Left cardiac atrium (tissue), 4 donors: ENCODE data around the gene JMJD4. TPM values are rescaled to one million over a fixed set of nuclear protein-coding genes. Genes with fewer than 3 reads are reported as not detected.

Experiments
- ATAC-seq, 2 donors: fragments of 200-7000 bp; cut with Tn5 transposase; one replicate each; pipeline ENCODE4 v1.9.1; 2020; ENCODE audit warnings: mild to moderate bottlenecking in 2 of 2, moderate library complexity in 2 of 2
- DNase-seq: peaks from one replicate; pipeline ENCODE4 v3.0.0-alpha.2; 2020
- intact Hi-C, 2 donors: fragments of 100-400 bp; cut with DNase I; formaldehyde crosslinking; loops; one replicate each; pipeline versions ENCODE4 v1.14.1 to v1.15.1; 2022 to 2023
- long read RNA-seq: library from polyadenylated mRNA; unstranded; transcript quantifications from one replicate; pipeline ENCODE4 v2.0.0, GENCODE V29; 2021
- total RNA-seq, 2 donors: library from RNA; stranded (reverse); fragmentation: NEBNext Ultra II Directional; extraction: Animal tissue kit (Norgen Biotek cat#: 25700); gene quantifications; one replicate each; pipeline ENCODE4 v1.2.1, GENCODE V29; 2021
- donor health status: DM: no; HTN: yes; CAD: no.
- donor health status: DM: no; HTN: yes; CAD: no; lungs with severe emphysema.
- donor health status: DM: yes; HTN: yes; CAD: no.
- donor health status: Dilated cardiomyopathy.

Gene JMJD4, protein sequence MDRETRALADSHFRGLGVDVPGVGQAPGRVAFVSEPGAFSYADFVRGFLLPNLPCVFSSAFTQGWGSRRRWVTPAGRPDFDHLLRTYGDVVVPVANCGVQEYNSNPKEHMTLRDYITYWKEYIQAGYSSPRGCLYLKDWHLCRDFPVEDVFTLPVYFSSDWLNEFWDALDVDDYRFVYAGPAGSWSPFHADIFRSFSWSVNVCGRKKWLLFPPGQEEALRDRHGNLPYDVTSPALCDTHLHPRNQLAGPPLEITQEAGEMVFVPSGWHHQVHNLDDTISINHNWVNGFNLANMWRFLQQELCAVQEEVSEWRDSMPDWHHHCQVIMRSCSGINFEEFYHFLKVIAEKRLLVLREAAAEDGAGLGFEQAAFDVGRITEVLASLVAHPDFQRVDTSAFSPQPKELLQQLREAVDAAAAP
- total RNA-seq, result 10 to 100 TPM in 1 of 2 donors, 1 to 10 TPM in 1; 9.7 to 14.1 TPM
- long read RNA-seq, transcript JMJD4-201 (6 exons, 2,595 nt), result major isoform, 8 of 20 reads
- long read RNA-seq, partial matches to known transcripts, result 2 of 20 reads
- long read RNA-seq, other reads (novel, unspliced or antisense), result 9 of 20 reads

DNA sequence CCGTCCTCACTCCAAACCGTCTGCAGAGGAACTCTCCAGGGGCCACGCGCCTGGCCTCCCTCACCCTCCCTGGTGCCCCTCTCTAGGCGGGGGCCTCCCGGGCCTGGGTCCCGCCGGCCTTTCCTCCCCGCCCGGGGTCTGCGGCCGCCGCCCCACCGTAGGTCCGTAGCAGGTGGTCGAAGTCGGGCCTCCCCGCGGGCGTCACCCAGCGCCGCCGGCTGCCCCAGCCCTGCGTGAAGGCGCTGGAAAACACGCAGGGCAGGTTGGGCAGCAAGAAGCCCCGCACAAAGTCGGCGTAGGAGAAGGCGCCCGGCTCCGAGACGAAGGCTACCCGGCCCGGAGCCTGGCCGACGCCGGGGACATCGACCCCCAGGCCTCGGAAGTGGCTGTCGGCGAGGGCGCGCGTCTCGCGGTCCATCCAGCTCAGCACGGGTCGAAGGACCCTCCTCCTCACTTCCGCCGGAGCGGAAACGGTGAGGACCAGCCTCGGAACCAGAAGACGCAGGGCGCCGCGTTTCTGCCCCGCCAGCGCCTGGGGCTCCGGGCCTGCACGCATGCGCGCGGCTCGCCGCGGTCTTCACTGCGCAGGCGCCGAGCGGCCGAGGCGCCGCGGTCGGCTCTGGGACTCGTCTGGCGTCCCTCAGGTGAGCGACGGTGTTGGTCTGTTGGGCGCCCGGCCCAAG lies at the start of gene JMJD4, which contains the start of gene SNAP47:
TSS of gene JMJD4 (minus strand) at position 447 of the 683 bp plus-strand sequence. CDS start at position 418, 29 bp downstream.
TSS of gene SNAP47 (plus strand) at position 580 of the 683 bp plus-strand sequence. CDS start 12,302 bp downstream, outside the sequence.
- ATAC-seq (peak; percentile 95 to 96), DNase-seq (peak; percentile 94)
- intact Hi-C loops, result no loop called here

DNA sequence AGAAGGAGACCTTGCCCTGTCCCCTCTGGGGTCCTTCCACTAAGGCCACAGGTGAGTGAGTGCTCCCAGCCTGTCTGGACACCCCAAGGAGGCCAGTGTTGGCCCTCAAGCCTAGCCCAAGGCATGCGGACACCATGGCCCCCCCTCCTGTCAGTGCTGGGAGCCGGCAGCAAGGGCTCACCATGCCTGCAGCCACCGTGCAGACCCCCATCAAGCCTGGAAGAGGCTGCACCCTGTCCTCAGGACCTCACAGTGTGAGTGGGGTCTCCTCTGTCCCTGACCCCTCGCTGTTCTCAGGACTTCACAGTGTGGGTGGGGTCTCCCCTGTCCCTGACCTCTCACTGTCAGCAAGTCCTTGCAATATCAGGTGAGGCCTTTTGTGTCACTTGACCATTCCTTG lies 47.1 kb upstream of the JMJD4 start:
- intact Hi-C loops, result no loop called here

DNA sequence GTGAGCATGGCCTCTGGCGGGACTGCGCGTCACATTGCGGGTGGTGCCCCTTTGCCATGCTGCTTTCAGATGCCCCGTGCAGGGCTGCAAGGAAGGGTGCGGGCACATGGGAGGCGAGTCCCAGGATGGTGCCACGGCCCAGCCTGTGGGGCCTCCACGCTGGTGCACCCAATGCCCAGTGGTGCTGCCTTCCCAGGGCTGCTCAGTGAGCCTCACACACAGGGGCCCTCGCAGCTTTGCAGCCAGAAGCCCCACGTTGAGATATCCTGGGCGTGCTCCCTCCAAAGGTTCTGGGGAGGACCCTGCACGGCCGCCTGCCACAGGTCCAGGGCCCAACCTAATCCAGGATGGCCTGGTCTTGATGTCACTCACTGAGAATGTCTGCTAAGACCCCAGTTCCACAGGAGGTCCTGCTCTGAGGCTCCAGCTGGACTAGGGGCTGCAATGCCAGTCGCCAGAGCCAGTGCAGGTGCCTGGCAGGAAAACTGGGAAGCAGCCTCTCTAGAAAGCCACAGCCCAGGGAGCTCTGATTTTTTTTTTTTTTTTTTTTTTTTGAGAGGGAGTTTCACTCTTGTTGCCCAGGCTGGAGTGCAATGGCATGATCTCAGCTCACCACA lies 46.3 kb upstream of the JMJD4 start:
- DNase-seq (no peak), ATAC-seq (no peak)
- intact Hi-C loops, result no loop called here

More for the DNA sequence above, 47.1 kb upstream of the JMJD4 start:
- no peak for DNase-seq
- ATAC-seq, result no peak

DNA sequence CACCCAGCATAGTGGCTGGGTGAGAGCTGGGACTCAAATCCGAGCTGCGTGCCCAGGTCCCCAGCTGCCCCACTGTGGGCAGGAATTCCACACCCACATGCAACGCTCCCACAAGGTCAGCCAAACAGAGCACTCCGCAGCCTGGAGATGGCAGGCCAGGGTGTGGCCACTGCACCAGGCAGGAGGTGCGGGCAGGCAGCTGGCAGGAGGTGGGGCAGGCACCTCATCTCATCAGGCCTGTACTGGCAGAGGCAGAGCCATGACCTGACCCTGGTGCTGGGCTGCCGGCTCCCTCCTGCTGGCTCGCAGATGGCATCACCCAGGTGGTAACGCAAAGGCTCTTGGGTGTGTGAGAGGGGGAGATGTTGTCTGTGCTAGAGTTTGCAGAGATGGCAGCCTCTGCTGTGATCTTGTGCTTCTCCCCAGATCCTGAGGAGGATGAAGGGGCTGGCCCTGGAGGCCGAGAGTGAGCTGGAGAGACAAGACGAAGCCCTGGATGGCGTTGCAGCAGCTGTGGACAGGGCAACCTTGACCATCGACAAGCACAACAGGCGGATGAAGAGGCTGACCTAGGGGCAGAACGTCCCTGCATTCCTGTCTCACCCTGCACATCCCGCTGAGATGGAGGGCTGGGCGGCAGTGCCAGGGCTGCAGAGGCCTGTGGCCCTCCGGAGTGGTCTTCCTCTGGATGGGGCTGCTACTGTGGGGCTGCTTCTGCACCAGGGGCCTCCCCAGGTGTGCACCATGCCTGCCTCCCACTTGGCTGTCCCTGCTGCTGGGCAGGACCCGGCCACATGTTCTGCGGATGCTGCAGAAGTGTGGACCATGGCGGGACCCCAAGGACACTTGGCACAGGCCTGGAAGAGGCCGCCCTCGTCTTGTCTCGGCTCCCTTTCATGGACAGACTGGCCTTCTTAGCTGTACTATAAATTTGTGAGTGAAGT lies 45.3 kb upstream of the JMJD4 start:
- intact Hi-C loops, result no loop called here
- ATAC-seq, result peak in 1 of 2 donors; percentile 10
- DNase-seq, result no peak

DNA sequence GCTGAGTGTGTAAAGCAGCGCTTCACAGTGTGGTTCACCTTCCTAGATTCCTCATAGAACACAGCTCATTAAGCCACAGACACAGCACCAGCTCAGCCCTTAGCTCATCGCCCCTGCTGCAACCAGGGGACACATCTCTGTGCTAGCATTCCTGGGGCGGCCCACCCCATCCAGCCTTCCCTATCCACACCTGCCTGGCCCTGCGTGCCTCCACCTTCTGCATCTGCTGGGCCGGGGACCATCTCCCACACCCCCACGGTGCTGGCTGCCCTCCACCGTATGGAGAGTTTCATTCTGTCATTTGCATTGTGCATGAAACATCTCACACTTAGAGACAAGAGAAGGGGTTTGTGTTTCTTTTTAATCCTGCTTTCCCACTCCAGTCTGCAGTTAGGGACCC lies 44.6 kb upstream of the JMJD4 start:
- intact Hi-C loops, result no loop called here
- DNase-seq, result no peak
- ATAC-seq, result no peak

DNA sequence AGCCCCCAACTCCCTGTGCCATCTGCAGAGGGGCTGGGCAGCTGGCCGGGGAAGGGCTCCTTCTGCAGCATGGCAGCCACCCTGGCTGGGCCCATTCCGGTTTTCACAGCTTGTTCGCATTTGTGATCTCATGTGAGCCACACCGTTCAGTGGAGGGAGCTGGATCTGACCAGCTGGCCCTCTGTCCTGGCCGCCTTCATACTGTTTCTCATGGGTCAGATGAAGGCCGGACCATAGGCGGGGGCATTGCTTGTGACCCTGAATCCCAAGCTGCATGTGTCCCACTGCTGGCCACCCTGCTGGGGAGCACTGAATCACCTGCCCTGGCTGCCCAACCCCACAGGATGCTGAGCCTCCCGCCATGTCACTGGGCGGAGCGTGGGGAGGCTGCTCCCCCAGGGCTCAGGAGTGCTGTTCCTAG lies 43.9 kb upstream of the JMJD4 start:
- ATAC-seq (peak in 1 of 2 donors; percentile 4), DNase-seq (no peak)
- intact Hi-C loops, result no loop called here

DNA sequence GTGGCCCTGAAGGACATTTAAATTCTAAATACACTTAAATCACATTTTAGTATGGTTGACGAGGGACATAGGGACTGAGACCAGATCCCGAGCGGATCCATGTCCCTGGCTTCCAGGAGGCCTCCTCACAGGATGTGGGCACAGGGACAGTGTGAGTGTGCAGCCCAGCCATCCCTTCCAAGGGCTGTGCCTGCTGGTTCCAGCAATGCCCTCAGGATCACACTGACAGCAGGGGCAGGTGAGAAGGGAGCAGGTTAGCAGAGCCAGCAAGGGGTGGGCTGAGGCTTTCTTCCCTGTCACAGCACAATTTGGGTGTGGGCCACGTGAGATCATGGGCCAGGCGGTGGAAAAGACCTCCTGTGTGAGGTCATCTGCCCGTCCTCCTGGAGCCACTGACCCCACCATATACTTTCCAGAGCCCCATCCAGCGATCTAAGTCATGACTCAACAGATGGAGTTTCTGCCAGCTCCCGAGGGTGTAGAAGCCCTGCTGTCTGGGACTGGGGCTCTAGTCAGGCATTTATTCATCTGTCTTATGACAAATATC lies 43.4 kb upstream of the JMJD4 start:
- intact Hi-C loops, result no loop called here
- peak in 1 of 2 donors; percentile 47 for ATAC-seq
- no peak for DNase-seq

DNA sequence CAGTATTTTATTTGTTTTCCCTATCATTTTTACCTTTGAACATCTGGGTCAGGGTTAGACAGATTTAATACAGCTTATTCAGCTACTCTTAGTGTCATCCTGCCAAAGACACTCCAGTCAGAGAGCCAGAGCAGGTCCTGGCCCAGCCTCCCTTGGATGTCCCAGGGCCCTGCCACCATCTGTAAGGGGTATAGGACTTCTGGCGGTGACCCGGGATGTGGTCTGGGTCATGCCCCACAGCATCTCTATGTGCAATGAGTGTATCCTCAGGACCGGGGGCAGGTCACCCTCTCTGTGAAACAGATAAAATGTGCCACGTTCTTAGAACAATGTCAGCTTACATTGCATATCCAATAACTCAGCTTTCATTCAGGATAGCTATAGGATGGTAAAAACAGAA lies 42.5 kb upstream of the JMJD4 start:
- intact Hi-C loops, result no loop called here
- no peak for ATAC-seq
- no peak for DNase-seq

DNA sequence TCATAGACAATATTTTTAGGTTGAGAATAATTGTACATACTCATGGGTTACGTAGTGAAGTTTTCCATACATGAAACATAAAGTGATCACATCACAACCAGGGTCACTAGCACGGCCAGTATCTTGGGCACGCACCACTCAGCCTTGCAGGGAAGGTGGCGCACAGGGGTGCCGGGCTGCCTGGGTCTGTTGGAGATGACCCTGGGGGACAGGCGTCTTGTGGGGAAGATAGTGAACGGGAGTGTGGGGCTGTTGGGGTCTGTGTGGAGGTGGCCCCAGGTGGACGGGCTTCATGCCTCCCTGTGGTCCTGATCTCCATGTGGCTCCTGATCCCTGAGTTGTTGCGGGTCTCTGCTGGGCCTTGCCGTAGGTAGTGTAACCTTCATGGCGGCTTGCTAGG lies 42.1 kb upstream of the JMJD4 start:
- ATAC-seq, result no peak

DNA sequence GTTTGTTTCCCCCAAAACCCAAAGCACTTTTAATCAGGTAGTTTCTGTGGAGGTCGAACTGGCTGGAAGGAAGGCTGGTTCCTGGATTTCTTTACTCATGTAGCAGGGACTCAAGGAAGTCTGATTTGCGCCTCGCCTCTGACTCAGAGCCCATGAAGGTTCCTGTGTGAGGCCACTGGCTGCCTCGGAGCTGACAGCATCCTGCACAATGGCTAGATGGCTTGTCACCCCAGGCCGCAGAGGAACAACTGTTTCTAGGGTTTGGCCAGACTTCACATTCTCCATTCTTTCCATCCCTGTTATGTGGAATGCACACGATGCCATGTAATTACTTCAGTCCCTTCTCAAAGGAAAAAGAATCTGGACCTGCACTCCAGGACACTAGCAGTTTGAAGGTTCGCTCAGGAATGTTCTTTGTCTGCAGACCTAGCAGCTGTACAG lies 41.2 kb upstream of the JMJD4 start:
- intact Hi-C loops, result no loop called here
- no peak for DNase-seq
- no peak for ATAC-seq

More for the DNA sequence above, 42.1 kb upstream of the JMJD4 start:
- DNase-seq, result no peak
- intact Hi-C loops, result no loop called here

DNA sequence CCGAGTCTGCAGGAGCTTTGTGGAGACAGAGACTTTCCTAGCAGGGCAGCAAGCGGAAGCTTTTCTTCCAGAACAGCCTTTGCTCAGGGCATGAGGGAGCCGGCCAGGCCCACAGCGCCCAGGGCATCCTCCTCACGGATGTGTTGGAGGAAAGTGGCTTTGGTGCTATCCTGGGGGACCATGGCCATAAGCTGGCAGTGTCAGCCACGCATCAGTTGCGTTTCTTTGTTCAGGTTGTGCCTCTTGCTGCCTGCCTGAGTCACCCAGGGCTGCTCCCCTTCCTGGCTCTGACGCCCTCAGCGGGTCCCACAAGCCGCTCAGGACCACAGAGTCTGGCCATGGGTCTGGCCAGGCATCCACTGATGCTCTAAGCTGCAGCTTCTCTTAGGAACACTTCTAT lies 40.7 kb upstream of the JMJD4 start:
- intact Hi-C loops, result no loop called here
- no peak for DNase-seq

DNA sequence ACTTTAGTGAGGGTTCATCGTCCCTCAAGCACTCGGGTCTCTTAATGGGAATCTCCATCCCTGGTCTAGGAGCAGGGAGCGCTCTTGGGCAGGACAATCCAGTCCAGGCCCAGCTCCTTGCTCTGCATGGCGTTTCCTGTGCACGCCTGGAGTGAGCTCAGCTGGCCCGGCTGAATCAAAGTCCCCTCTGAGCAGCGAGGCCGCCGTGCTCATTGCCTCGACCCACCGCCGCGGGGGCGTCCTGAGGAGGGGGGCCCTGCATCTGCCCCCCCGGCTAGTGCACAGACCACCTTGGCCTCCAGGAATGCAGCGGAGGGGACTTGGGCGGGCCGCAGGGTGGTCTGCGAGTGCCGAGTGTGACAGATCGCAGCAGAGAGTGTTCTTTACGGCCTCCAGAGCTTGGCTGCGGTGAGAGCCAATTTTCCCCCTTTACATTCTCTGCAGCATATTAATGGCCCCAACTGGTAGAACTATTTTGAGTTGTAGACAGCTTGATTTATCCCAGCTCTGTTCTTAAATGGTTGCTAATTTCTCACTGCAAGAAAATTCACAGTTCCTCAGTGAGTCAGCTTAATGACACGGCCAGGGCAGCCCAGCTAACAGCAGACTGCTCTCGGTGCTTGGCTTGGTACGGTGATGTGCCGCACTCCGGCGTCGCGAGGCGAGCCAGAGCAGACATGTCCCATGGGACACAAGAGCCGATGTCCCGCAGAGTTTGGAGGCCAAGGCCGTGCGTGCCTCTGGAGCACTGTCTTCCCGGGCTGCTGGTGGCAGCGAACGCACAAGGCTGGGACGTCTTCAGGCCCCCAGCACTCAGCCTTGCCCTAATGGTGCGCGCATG lies 39.9 kb upstream of the JMJD4 start:
- DNase-seq (no peak), ATAC-seq (peak; percentile 40 to 50)
- intact Hi-C loops, result no loop called here

More for the DNA sequence above, 40.7 kb upstream of the JMJD4 start:
- ATAC-seq, result no peak

DNA sequence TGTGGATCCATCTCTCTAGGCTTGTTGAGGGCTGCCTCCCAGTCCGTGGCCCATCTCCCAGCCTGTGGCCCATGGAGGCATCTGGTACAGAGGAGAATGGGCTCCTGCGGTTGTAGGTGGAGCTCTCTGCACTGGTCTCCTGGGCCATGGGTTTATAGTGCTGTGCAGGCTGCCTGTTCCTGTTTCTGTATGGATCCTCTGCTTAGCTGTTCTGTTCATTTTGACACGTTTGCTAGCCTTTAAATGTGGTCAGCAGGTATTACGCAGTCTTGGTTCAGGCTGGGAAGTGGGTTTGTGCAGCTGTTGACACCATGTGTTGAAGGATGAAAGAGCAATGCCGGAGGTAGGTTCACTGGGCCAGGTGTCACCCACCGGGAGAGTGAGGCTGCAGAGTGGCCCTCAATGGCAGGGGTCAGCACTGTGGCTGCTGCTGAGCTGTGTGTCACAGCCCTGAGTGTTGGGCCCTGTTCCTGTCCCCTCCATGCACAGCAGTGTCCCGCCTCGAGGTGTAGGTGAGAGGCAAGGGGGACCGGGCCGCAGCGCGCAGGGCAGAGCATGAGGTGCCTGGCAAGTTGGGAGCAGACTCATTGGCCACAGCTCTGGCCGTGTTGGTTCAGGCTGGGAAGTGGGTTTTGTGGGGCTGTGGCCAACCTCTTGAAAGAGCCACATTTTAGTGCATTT lies 39.1 kb upstream of the JMJD4 start:
- intact Hi-C loops, result no loop called here

DNA sequence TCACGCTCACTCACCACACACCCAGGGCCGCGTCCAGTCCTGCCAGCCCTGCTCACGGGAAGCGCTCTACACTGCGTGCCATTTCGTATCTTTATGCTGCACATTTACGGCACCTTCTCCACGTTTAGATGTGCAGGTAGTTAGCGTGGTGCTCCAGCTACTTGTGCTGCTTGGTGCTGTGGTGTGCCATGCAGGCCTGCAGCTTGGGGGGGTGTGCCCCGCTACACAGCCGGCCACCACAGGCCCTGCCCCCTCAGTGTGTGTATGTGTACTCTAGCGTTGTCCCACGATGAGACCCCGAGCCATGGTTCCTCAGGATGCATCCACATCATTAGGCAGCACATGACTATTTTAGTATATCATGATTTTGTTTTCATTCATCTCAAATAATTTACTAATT lies 38.5 kb upstream of the JMJD4 start:
- DNase-seq (no peak), ATAC-seq (no peak)
- intact Hi-C loops, result no loop called here

More for the DNA sequence above, 39.1 kb upstream of the JMJD4 start:
- peak in 1 of 2 donors; percentile 9 for ATAC-seq
- DNase-seq, result no peak

DNA sequence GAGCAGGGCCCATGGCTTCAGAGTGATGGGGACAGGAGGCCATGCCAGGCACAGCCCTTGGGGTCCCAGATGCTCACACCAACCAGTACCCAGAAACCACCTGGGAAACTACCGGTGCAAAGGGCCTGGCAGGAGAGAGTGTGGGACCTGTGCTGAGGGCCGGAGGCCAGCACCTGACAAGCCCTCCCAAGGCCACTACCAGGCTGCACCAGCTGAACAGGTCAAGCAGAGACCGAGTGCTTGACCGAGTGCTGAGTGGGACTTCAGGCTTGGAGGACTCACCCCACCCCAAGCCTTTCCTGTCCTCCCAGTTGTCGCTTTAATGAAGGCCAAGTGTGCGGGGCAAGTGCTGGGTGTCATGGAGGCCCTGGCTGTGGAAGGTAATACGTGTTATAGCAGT lies 36.7 kb upstream of the JMJD4 start:
- ATAC-seq (no peak), DNase-seq (no peak)
- intact Hi-C loops, result no loop called here

DNA sequence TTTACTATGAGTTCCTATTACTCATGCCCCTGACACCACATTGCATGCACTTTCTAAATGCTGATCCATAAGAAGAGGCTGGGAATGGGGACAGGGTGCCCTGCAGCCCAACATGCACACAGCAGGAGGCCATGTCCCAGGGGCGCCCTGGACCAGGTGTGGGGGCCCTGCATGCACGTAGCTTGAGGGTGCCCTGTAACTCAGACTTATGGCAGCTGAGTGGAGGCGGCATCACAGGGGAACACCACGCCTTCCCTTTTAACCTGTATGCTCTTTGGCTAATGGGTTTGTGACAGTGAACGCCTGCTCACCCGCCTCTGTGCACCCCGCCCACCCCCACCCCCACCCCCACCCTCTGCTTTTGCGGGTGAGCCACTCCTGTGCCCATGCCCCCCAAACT lies 36.2 kb upstream of the JMJD4 start:
- intact Hi-C loops, result no loop called here
- ATAC-seq (no peak), DNase-seq (no peak)

DNA sequence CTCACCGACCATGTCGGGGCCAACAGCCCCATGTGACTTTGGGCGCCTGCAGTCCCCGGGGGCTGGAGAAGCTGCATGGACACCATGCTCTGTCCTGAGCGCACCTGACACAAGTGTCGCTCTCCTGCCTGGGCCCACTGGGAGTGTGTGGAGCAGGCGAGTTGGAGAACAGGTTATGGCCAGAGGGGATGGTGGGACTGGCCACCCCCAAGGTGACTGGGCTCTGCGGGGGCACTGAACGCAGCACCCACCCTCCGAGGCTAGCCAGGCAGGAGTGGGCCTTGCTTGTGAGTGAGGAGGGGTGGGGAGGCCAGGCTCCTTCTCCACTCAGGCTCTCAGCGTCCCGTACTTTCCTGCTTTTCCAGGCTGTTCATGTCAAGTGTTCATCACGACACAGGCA lies 35.7 kb upstream of the JMJD4 start:
- intact Hi-C loops, result no loop called here
- no peak for DNase-seq
- no peak for ATAC-seq
